ENCODE data around the gene HEXD. TPM values are rescaled to one million over a fixed set of nuclear protein-coding genes. Genes with fewer than 3 reads are reported as not detected.
"Not testable (repeated sequence)": the region's sequence is repeated elsewhere in the genome, so short reads cannot be mapped to it uniquely, and the experiment has no call there.

HEXD gene
- total and polyA plus RNA-seq, 10 of the 15 experiments (the other 5 are each of a cell fraction or from before 2014, with no cell fraction given): 1.6 to 24.2 (median 7.0) TPM

- BruUV-seq (replicated peaks); H3K4me2 ChIP-seq (ENCODE audit: control insufficient read depth, insufficient read depth); FAIRE-seq; H2AFZ ChIP-seq (ENCODE audit: control insufficient read depth, low read depth, low read length); DNase-seq (ENCODE audit: low read depth, low spot score); H3K27ac ChIP-seq (ENCODE audit: control insufficient read depth, insufficient read depth); H3K27me3 ChIP-seq (replicated peaks in 1 of 2; ENCODE audit: control insufficient read depth in 2 of 2, insufficient read depth in 2 of 2, low read length in 1 of 2); H3K79me2 ChIP-seq (ENCODE audit: control insufficient read depth, insufficient read depth, low read length); H3K4me3 ChIP-seq; H3K9me3 ChIP-seq (replicated peaks; ENCODE audit: control insufficient read depth, insufficient read depth, low read length); H3K9ac ChIP-seq (ENCODE audit: control insufficient read depth, insufficient read depth, low read length); RAD21 ChIA-PET (ENCODE audit: unreplicated experiment); H4K20me1 ChIP-seq (ENCODE audit: control insufficient read depth, insufficient read depth); H3K36me3 ChIP-seq (ENCODE audit: control insufficient read depth in 2 of 2, insufficient read depth in 2 of 2, low read length in 1 of 2); POLR2A ChIA-PET; intact Hi-C loops (cut with micrococcal nuclease; ENCODE audit: unreplicated experiment); ATAC-seq; in situ Hi-C loops (cut with MboI): not testable (repeated sequence)
- peaks cover 12% of the 10 kb centered on the region for H3K4me1 ChIP-seq (ENCODE audit: control insufficient read depth, insufficient read depth, low read length)
- 27% methylated on average over 10 of the region's 10 CpGs for WGBS (ENCODE audit: insufficient coverage, insufficient replicate concordance, low lambda C conversion rate, missing lambda C conversion rate)
- CTCF ChIA-PET: interaction anchor here (0.7 to 1.5 kb wide), 3 partner anchors 35 to 178 kb away, joined by 3 to 4 read pairs (median 3); no protein-coding TSS in a partner anchor
- SMC1A ChIA-PET (ENCODE audit: uncharacterized antibody, unreplicated experiment): interaction anchor here (0.9 kb wide), 1 partner anchor 30 kb away, joined by 3 read pairs; no protein-coding TSS in a partner anchor
These were observed 45.1 kb upstream of the HEXD start for GRCh38 chr17:82373072-82373452.

DNA sequence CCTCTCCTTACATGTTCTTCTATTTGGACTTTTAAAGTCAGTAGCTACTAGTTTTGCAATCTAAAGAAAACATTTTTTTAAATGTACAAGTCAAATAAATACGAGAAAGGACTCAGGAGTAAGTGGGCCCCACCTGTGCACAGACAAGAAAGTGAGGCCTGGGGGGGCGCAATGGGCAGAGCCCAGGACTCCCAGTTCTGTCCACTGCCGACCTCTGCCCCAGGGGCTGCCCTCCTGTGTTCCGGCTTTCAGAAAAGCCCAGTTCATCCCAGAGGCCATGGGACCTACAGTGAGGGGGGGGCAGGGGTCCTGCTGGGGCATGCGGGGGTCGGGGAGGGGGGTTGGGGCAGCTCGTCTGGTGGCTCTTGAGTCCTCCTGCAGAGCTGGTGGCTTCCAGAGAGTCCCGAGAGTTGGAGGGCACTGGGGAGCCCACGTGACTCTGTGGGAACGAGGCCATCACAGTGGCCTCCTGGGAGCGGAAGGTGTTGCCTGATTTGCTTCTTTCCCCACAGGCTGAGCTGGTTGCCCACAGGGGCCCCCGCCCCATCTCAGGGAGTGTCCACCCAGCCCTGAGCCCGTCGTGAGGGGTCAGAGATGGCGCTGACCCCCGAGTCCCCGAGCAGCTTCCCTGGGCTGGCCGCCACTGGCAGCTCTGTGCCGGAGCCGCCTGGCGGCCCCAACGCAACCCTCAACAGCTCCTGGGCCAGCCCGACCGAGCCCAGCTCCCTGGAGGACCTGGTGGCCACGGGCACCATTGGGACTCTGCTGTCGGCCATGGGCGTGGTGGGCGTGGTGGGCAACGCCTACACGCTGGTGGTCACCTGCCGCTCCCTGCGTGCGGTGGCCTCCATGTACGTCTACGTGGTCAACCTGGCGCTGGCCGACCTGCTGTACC, 44.2 kb upstream of the HEXD start:
- no peak overlapping the region for H3K4me3 ChIP-seq
- H3K4me2 ChIP-seq (ENCODE audit: control insufficient read depth, insufficient read depth): no peak overlapping the region
- no peaks in the 10 kb centered on the region for H3K79me2 ChIP-seq (ENCODE audit: control insufficient read depth, insufficient read depth, low read length)
- intact Hi-C loops (cut with micrococcal nuclease; ENCODE audit: unreplicated experiment): no loop called here
- peaks cover 0 to 4% of the 10 kb centered on the region in 2 experiments; a peak in 2 of 4 replicates for H3K27me3 ChIP-seq (replicated peaks in 1 of 2; ENCODE audit: control insufficient read depth in 2 of 2, insufficient read depth in 2 of 2, low read length in 1 of 2)
- POLR2A ChIA-PET: no interaction called here
- H3K9me3 ChIP-seq (replicated peaks; ENCODE audit: control insufficient read depth, insufficient read depth, low read length): no peaks in the 10 kb centered on the region
- H3K27ac ChIP-seq (ENCODE audit: control insufficient read depth, insufficient read depth): no peak overlapping the region
- no peaks in the 10 kb centered on the region for H4K20me1 ChIP-seq (ENCODE audit: control insufficient read depth, insufficient read depth)
- TF ChIP-seq ELK1 (IDR thresholded peaks at IDR 0.05; ENCODE audit: low read depth, low read length) (no peak), TCF3 (IDR thresholded peaks at IDR 0.05; ENCODE audit: borderline replicate concordance, insufficient read depth, low read depth, low read length) (no peak), WRNIP1 (IDR thresholded peaks at IDR 0.05; ENCODE audit: borderline replicate concordance, low read depth, low read length) (no peak), ZBED1 (IDR thresholded peaks at IDR 0.05; ENCODE audit: borderline replicate concordance) (no peak), CBX5 (IDR thresholded peaks at IDR 0.05; ENCODE audit: low read depth) (no peak), ZNF207 (IDR thresholded peaks at IDR 0.05; ENCODE audit: borderline replicate concordance) (no peak), ZNF622 (IDR thresholded peaks at IDR 0.05) (no peak), EGR1 (IDR thresholded peaks at IDR 0.05; ENCODE audit: borderline replicate concordance in 1 of 2, low read depth in 2 of 2, low read length in 2 of 2) (no peak), FOS (IDR thresholded peaks at IDR 0.05; ENCODE audit: borderline replicate concordance, extremely low read depth, insufficient read length) (no peak)
- no peak overlapping the region for H2AFZ ChIP-seq (ENCODE audit: control insufficient read depth, low read depth, low read length)
- ATAC-seq (no peak), DNase-seq (ENCODE audit: low read depth, low spot score) (no peak), FAIRE-seq (no peak)
- no TSS peak for BruUV-seq (replicated peaks)
- CTCF ChIA-PET: interaction anchor here (0.7 to 1.5 kb wide), 3 partner anchors 34 to 177 kb away, joined by 3 to 4 read pairs (median 3); no protein-coding TSS in a partner anchor
- SMC1A ChIA-PET (ENCODE audit: uncharacterized antibody, unreplicated experiment): no interaction called here
- H3K4me1 ChIP-seq (ENCODE audit: control insufficient read depth, insufficient read depth, low read length): peaks cover 12% of the 10 kb centered on the region
- WGBS (ENCODE audit: insufficient coverage, insufficient replicate concordance, low lambda C conversion rate, missing lambda C conversion rate): 82% methylated on average over 36 of the region's 37 CpGs
- no peak overlapping the region for H3K9ac ChIP-seq (ENCODE audit: control insufficient read depth, insufficient read depth, low read length)
- RAD21 ChIA-PET (ENCODE audit: unreplicated experiment): no interaction called here
- no peaks in the 10 kb centered on the region for H3K36me3 ChIP-seq (ENCODE audit: control insufficient read depth in 2 of 2, insufficient read depth in 2 of 2, low read length in 1 of 2)
- in situ Hi-C loops (cut with MboI): no loop called here

Measured in GM12878 (cell line).